ENCODE results near the gene SPG11. TPM values are rescaled to one million over a fixed set of nuclear protein-coding genes. Genes with fewer than 3 reads are reported as not detected.

Gene SPG11
- total RNA-seq, 1 experiment from 2014 or later: 38.3 TPM

GRCh38 chr15:44542596-44542995 is 120.9 kb downstream of the SPG11 start:
- H2BK12ac ChIP-seq (ENCODE audit: insufficient read length, low read depth, low read length): no peak overlapping the region
- Mint-ChIP-seq H3K4me3 (no peak overlapping the region), H3K27me3 (ENCODE audit: low read depth) (no peaks in the 10 kb centered on the region), H3K27ac (no peak overlapping the region), H3K36me3 (ENCODE audit: insufficient read depth in 1 of 3, low read depth in 3 of 3) (peaks cover 25 to 48% (median 43%) of the 10 kb centered on the region in 3 experiments), H3K4me1 (peaks cover 11 to 15% of the 10 kb centered on the region in 2 experiments), H3K9me3 (no peaks in the 10 kb centered on the region)
- H3K4ac ChIP-seq (ENCODE audit: low read depth, low read length): no peak overlapping the region
- H3K79me2 ChIP-seq (ENCODE audit: insufficient read depth, low read length): peaks cover 11% of the 10 kb centered on the region; the same call in 1 of the 2 replicates
- no peak overlapping the region for H4K91ac ChIP-seq (ENCODE audit: insufficient read length, low read depth, low read length)
- no peak overlapping the region for H4K8ac ChIP-seq (replicated peaks; ENCODE audit: insufficient read length, low read depth, low read length)
- no peak overlapping the region for H3K56ac ChIP-seq (ENCODE audit: insufficient read length, low read depth, low read length)
- H3K9ac ChIP-seq (ENCODE audit: extremely low read depth, insufficient read length, low read length): no peak overlapping the region
- H3K9me3 ChIP-seq (ENCODE audit: control insufficient read depth, low read depth, low read length): no peaks in the 10 kb centered on the region
- no peak overlapping the region for H2AK5ac ChIP-seq (ENCODE audit: insufficient read length, low read length)
- no peak overlapping the region for H4K5ac ChIP-seq (ENCODE audit: insufficient read length, low read depth, low read length)
- H2BK20ac ChIP-seq (ENCODE audit: low read depth, low read length, poor library complexity, severe bottlenecking): no peak overlapping the region
- H3T11ph ChIP-seq (ENCODE audit: low read length): no peak overlapping the region
- H3K4me1 ChIP-seq (ENCODE audit: insufficient read depth, low read length): no peaks in the 10 kb centered on the region
- no peak overlapping the region for H2BK15ac ChIP-seq (ENCODE audit: low read depth, low read length)
- no peak for DNase-seq
- H3K14ac ChIP-seq (ENCODE audit: insufficient read depth, low read length): no peak overlapping the region
- H2BK120ac ChIP-seq (ENCODE audit: low read depth, low read length, poor library complexity, severe bottlenecking): no peak overlapping the region
- no peak overlapping the region for H3K4me2 ChIP-seq (ENCODE audit: insufficient read depth, insufficient read length, low read length)
- no peak overlapping the region for H2AFZ ChIP-seq (ENCODE audit: low read length)
- no peak overlapping the region for H3K23ac ChIP-seq (ENCODE audit: insufficient read length, low read depth, low read length)
- H3K27ac ChIP-seq (ENCODE audit: insufficient read length, low read depth, low read length): no peak overlapping the region
- H3K79me1 ChIP-seq (ENCODE audit: insufficient read depth, low read depth, low read length, poor library complexity, severe bottlenecking): no peaks in the 10 kb centered on the region
- H3K27me3 ChIP-seq (ENCODE audit: insufficient read depth, low read length): no peaks in the 10 kb centered on the region
- TF ChIP-seq CTCF (conservative IDR thresholded peaks at IDR 0.05): no peak
- H4K20me1 ChIP-seq (ENCODE audit: control insufficient read depth, insufficient read depth, insufficient read length): no peaks in the 10 kb centered on the region
- no peak overlapping the region for H3K18ac ChIP-seq (ENCODE audit: insufficient read length, low read depth, low read length)
- H3K23me2 ChIP-seq (ENCODE audit: insufficient read length, low read depth, low read length, poor library complexity, severe bottlenecking): peaks cover 4% of the 10 kb centered on the region
- no peak overlapping the region for H2BK5ac ChIP-seq (ENCODE audit: insufficient read length, low read length)
